ELR (cell line): ENCODE measurements around the gene DMD.
"Not testable (repeated sequence)": the region's sequence is repeated elsewhere in the genome, so short reads cannot be mapped to it uniquely, and the experiment has no call there.

Experiments used
- DNase-seq: peaks from one replicate; pipeline ENCODE4 v3.0.0-alpha.2; 2015; ENCODE audit warnings: low read depth

Gene DMD

GRCh38 chrX:31429915-31430314, 1781.4 kb downstream of the DMD start:
- DNase-seq = no peak

- DNase-seq = peak; percentile 69
Observed at GRCh38 chrX:31423609-31424189, 1787.7 kb downstream of the DMD start.

DNA sequence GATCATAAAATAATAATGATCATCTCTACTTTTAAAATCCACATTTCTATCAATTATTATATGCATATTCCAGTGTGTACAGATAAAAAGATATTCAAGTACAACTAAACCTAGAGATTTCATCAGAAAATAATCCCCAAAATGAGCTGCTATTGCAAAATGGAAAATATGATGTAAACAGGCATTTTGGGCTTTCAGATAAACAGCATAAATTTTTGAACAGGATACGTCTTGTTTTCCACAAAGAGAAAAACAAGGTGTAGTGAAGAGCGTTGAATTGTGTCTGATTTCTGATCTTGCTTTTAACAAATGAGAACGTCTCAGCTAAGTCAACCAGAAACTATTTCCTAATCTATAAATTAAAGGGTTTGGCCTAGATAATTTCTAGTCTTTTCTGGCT, 1789.9 kb downstream of the DMD start:
- no peak for DNase-seq

- DNase-seq = no peak
Observed at GRCh38 chrX:31420711-31421151, 1790.6 kb downstream of the DMD start.

- no peak for DNase-seq
Observed at GRCh38 chrX:31420302-31420701, 1791.0 kb downstream of the DMD start.

DNA sequence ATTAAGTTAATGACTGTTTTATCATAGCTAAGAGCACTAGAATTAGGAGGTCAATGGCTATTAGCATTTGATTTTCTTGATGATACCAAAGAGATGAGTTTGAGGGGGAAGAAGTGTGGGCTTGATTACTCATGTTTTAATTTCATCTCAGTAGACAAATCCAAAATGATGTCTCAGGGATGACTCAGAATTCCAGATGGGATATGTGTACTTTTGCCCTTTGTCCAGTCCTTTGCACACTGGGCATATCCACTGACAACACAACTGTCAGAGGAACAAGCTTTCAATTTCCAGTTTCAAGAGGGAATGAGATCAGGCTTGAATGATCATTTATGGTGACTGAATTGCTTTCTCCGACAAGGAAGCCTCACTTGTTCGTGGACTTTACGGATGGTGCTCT, 1814.2 kb downstream of the DMD start:
- peak; percentile 77 for DNase-seq

- no peak for DNase-seq
Observed at GRCh38 chrX:31392513-31392912, 1818.8 kb downstream of the DMD start.

DNA sequence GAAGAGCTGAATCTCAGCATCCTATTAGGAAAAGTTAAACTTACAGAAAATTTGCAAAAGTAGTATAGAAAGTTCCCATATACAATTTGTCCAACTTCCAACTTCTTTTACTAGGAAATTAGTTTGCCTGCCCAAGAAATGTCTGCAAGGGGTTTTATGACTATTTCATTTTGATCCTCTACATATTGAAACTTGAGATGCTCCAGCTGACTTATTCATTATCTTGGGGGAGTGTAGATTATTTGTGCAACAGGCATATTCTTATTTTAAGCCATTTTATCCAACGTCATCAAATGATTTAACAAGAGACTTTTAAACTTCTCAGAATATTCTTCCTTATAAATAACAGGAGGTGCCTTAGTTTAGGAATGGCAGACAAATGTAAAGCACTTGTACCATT, 1822.4 kb downstream of the DMD start:
- DNase-seq = no peak

- no peak for DNase-seq
Observed at GRCh38 chrX:31384471-31384870, 1826.9 kb downstream of the DMD start.

DNA sequence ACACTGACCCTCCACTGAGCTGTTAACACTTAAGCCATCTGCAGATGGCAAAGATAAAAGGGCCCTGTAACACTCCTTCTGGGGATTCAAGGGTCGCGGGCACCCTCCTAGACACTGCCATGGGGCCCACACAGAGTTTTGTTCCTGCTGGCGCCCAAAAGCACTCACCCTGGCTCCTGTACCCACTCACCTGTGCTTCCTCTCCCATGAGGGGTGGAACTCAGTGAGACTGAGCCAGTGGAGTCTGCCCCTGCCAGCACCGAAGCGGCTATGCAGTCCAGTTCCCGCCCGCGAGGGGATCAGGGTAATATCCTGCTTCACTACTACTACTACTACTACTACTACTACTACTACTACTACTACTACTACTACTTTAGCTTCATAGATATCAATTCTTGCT, 1827.4 kb downstream of the DMD start:
- no peak for DNase-seq

- DNase-seq = not testable (repeated sequence)
Observed at GRCh38 chrX:31378973-31379372, 1832.4 kb downstream of the DMD start.

DNA sequence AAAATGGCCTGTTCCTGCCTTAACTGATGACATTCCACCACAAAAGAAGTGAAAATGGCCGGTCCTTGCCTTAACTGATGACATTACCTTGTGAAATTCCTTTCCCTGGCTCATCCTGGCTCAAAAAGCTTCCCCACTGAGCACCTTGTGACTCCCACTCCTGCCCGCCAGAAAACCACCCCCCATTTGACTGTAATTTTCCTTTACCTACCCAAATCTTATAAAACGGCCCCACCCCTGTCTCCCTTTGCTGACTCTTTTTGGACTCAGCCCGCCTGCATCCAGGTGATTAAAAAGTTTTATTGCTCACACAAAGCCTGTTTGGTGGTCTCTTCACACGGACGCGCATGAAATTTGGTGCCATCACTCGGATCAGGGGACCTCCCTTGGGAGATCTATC, 1833.5 kb downstream of the DMD start:
- not testable (repeated sequence) for DNase-seq

DNA sequence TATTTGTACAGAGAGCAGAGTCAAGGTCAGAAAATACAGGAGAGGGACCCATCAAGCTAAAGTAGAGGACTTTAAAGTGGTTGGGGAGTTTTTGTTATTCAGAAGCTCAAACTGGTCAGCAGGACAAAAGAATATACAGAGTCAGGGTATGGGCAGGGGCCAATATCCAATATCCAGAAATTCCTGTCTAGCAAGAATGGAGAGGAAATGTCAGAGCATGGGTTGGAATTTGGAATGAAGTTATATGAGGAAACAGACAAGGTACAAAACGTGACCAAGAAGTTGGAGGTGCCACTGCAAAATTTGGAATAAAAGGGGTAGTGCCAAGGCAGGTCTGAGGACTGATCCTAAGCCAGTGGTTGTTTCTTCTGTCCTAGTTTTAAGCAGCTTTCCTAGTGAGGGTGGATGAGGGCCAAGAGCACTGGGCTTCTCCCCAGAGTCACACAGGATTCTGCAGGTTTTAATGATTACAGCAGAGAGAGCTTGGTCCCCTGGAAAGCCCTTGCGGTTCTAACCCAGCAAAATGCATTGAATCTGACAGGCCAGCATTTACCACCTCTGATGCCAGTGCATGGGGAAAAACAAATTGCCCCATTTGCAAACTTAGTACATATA, 1834.8 kb downstream of the DMD start:
- no peak for DNase-seq

- no peak for DNase-seq
Observed at GRCh38 chrX:31374786-31375185, 1836.6 kb downstream of the DMD start.

DNA sequence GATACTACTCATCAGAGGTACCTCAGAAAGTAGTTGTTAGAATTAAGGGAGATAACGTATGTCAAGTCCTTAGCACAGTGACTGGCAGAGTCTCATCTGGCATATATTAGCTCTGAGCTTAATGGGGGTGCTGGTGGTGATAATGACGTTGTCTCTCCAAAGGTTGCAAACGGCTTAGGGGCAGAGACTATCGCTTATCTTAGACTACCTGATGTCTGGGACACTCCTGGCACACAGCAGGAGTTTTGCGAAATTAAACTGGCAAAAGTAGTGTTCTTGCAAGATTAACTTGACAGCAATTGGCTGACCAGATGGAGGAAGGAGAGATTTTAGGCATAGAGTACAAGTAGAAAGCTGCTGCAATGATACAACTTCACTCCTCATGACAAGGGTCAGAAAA, 1839.4 kb downstream of the DMD start:
- DNase-seq = no peak

- no peak for DNase-seq
Observed at GRCh38 chrX:31367816-31368215, 1843.5 kb downstream of the DMD start.

DNA sequence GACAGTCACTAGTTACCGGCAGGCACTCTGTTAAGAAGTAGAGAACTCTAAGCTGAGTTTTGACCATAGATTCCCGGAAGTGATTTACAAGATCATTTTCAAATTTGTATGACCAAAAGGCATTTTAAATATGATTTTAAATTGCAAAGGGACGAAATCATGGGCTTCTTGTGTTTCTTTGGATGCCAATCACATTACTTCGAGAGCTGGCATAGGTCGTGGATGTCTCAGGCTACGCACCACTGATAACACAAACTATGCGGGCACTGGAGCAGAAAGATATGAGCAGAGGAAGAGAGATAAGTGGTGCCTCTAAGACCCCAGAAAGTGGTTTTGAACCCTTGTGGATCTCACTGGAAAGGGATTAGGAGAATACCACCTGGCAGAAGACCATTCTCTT, 1845.3 kb downstream of the DMD start:
- no peak for DNase-seq

- no peak for DNase-seq
Observed at GRCh38 chrX:31356275-31357212, 1854.8 kb downstream of the DMD start.

GRCh38 chrX:31355206-31355955, 1856.0 kb downstream of the DMD start:
- DNase-seq = no peak

DNA sequence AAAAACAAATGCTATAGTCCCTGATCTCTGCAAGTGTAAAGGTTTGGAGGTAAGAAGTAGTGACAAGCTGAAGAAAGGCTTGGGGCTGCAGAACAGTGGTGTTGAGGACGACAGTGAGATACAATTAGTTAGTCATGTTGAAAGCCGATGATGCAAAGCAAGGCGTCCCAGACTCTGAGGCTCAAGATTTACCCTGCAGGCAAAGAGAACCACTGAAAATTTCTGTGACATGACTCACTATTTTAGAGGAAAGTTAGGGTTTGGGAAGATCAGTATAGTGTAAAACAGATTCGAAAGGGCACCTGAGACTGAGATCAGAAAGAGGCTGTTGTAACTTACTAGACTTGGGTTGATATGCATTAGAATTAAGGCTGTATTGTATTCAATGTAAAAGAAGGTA, 1858.3 kb downstream of the DMD start:
- DNase-seq = peak; percentile 87

DNA sequence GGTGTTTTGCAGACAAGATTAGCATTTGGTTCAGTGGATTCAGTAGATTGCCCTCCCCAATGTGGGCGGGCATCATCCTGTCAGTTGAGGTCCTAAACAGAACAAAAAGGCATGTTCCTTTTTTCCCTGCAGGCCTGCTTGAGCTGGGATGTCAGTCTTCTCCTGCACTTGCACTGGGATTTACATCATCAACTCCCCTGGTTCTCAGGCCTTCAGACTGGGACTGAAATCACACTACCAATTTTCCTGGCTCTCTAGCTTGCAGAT, 1860.6 kb downstream of the DMD start:
- DNase-seq = no peak

- DNase-seq = no peak
Observed at GRCh38 chrX:31349515-31349914, 1861.8 kb downstream of the DMD start.

DNA sequence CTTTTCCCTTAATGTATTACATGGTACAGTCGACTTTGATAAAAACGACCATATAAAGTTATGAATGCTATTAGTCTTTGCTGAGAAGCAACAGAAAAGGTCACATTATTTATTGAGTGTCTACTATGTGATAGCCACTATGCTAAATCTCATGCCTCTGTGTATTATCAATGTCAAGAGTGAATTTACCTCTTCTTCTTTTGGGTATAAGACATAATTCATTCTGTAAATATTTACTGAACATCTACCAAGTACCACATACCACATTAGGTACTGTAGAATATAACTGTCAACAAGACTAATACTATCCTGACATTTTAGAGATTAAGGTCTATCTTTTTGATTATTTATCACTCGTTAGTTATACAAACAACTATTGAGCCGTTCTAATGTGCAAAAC, 1870.8 kb downstream of the DMD start:
- no peak for DNase-seq
